HG03439 (cell line): ENCODE results near the gene RPAP2.
"Not testable (repeated sequence)": the region's sequence is repeated elsewhere in the genome, so short reads cannot be mapped to it uniquely, and the experiment has no call there.

Experiments
- ATAC-seq: cut with Tn5 transposase; IDR thresholded peaks from one replicate; pipeline ENCODE4 v1.9.1; 2021; ENCODE audit warnings: mild to moderate bottlenecking, moderate library complexity; ENCODE audit not compliant: unreplicated experiment

RPAP2 gene

GRCh38 chr1:92323473-92324453 is 24.9 kb downstream of the RPAP2 start:
- no peak for ATAC-seq

DNA sequence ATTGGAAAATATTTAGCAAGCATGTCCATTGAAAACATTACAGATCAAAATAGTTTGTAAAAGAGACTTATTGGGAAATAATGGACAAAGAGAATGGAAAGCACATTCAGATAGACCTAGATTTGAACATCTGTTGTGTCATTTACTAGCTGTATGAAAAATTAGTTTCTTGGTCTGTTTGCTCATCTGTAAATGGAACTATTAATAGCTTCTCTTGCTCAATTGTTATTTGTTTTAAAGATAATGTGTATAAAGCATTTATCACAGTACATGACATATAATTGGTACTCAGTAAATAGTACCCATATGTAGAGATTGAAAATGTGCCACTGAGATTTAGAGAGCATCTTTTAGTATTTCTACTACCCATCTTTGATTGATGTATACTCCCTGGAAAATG is 25.9 kb downstream of the RPAP2 start:
- no peak for ATAC-seq

DNA sequence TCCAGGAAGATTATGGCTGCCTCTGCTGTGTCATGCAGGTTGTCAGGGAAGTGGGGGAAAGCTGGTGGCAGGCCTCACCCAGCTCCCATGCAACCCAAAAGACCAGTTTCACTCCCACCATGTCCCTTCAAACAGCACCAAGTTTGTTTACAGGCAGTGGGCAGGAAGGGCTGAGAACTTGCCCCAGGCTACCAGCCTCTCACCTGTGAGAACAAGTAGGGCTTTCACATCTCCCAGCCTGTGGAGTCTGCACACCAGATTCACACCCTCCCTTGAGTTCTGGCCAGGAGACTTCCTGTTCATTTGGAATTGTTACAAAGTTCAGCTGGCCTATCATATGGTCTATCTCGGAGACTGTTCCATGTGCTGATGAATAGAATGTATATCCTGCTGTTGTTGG is 27.8 kb downstream of the RPAP2 start:
- no peak for ATAC-seq

GRCh38 chr1:92327794-92328193 is 28.9 kb downstream of the RPAP2 start:
- no peak for ATAC-seq

DNA sequence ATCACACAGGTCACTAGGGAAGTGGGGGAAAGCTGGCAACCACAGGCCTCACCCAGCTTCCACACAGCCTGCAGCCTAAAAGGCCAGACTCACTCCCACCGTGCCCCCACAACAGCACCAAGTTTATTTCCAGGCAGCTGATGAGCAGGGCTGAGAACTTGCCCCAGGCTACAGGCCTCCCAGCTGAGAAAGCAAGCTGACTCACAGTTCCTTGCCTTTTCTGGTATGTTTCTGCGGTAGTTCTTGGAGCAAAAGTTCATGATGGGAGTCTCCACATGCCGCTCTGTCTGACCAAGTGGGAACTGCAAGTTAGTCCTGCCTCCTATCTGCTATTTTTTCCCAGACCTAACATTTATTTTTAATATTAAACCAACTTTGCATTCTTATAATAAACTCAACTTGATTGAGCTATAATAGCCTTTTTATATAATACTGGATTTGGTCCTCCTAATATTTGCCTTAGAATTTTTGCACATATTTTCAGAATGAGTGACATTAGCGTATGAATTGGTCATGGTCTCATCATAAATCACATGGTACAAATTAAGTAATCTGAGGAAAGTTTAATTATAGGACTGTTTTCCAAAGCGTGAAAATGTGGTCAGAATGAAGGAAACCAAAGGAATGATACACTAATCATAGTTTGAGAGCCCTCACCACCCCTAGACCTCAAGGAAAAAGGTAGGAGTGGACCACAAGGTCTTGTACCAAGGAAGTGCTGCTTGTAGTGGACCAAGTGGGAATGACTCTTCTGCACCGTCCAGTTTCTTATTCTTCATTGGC is 30.7 kb downstream of the RPAP2 start:
- ATAC-seq = no peak

- ATAC-seq = no peak
Observed at GRCh38 chr1:92333668-92334067, 34.8 kb downstream of the RPAP2 start.

DNA sequence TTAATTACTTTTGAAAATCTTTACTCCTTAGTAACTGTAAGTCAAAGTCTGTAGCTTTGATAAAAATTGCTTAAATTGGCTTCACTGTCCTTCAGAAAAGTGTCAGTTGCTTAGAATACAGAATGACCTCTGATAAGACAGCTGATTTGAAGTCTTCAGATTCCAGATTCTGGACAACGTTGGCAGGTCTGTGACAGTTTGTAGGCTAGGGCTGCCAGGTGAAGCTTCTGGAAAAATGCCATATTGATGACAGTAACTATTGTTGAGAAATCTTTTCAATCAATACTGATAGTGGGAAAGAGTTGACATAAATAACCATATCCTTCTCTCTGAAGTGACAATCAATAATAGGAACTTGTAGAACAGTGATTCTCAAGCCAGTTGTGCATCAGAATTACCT is 41.3 kb downstream of the RPAP2 start:
- no peak for ATAC-seq

GRCh38 chr1:92342401-92342800 is 43.5 kb downstream of the RPAP2 start:
- ATAC-seq = no peak

GRCh38 chr1:92343061-92343460 is 44.2 kb downstream of the RPAP2 start:
- ATAC-seq = no peak

GRCh38 chr1:92346866-92347640 is 48.2 kb downstream of the RPAP2 start:
- ATAC-seq = no peak

DNA sequence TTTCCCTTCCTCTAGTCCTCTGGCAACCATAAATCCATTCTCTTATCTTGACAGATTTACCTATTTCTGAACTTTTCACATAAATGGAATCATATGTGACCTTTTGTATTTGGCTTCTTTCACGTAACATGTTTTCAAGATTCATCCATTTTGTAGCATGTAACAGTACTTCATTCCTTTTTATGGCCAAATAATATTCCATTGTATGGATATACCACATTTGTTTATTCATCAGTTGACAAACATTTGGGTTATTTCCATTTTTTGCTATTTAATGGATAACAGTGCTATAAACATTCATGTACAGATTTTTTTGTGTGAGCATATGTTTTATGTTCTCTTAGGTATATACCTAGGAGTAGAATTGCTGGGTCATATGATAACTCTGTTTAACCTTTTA is 54.0 kb downstream of the RPAP2 start:
- no peak for ATAC-seq

DNA sequence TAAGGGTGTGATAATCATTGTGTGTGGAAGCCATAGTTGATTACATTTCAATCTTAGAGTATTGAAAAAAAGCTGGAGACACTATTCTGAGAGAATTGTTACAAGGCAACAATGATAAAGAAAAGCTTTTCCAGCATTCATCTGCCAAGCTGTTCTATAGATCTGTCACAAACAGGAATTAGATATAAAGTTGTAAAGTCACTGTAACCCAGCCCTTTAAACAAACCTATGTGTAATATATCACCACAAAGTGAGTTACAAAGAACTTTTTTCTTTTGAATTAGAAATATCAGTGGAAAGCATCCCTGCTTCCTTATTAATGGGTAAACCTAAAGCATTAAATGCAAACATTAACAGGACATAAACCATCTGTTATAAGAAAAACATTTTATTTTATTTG is 55.4 kb downstream of the RPAP2 start:
- ATAC-seq = no peak

DNA sequence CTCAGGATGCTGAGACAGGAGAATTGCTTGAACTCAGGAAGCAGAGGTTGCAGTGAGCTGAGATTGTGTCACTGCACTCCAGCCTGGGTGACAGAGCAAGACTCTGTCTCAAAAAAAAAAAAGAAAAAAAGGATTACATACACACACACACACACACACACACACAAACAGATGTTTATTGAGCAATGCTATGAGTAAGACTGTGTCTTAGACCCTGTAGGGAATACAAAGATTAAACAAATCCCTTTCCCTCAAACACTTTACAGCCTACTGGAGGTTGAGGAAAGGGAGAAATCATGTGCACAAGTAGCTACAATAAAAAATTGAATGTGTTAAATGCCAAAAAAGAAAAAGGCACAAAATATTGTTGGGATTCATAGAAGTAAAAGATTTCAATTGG is 58.1 kb downstream of the RPAP2 start:
- no peak for ATAC-seq

GRCh38 chr1:92359382-92359781 is 60.5 kb downstream of the RPAP2 start:
- not testable (repeated sequence) for ATAC-seq

DNA sequence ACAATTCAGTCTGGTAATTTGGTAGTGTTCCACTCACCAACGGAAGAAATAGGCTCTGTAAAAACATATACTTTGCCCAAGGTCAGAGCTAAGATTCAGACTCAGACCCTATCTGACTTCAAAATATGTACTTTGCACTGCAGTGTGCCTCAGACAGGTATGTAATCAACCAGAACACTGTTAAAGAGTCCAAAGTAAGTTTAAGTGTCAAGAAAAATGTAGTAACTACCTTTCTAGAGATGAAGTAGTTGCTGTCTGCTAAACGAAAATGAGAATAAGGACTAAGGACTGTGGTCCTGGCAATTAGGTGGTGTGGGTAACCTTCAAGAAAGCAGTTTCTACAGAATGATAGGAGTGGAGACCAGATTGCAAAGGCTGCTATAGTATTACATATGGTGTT is 61.1 kb downstream of the RPAP2 start:
- ATAC-seq = no peak

DNA sequence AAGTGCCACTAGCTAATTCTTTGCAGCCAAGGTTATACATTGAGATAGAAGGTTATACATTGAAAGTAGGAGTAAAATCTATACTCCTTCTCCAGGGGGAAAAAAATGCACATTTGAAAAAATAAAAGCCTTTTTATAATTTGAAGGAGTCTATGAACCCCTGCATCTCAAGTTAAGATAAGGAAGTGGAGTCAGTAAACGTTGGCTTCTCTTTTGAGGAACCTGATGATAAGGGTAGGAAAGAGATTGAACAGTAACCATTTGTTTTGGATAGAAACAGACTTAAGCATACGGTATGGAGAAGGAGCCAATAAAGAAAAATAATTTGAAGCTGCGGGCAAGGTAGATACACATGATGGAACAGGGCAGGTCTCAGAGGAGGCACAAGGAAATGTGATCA is 64.1 kb downstream of the RPAP2 start:
- ATAC-seq = no peak

GRCh38 chr1:92363401-92363800 is 64.5 kb downstream of the RPAP2 start:
- ATAC-seq = no peak

DNA sequence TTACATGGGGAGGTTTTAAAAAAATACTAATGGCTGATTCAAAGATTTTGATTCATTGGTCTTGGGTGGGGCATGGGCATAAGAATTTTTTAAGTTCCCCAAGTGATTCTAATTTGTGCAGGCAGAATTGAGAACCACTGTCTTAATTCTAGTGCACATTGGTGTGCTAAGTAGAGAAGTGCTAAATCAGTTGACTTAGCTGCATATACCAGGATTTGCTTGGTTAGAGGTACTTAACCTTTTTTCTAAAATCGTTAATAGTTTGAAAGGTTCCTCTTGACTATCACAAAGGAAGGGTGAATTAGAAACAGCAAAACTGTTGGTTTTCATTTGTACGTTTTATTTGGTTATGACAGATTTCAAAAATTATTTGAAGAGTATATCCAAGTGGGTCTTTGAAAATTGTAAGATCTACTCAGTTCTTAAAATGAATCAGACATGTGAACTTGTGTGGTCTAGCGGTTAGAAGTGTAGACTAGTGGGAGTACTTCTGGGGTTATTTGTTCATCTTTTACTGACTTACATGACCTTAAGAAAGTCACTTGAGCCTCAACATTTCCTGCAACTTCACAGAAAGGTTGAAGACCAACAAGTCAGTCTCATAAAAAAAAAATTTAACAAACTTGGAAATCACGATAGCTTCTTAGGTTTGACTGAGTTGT is 66.7 kb downstream of the RPAP2 start:
- peak; percentile 76 for ATAC-seq

DNA sequence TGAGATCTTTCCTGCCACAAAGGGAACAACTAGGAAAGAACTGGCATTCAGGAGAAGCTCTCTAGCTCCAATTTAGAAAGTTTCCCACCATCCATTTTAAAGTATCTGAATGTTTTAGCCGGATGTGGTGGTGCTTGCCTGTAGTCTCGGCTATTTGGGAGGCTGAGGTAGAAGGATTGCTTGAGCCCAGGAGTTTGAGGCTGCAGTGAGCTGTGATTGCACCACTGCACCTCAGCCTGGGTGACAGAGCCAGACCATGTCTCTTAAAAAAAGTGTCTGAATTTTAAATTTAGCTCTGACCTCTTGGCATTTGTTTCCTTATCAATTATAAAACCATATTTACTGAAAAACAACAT is 67.2 kb downstream of the RPAP2 start:
- ATAC-seq = peak; percentile 30

DNA sequence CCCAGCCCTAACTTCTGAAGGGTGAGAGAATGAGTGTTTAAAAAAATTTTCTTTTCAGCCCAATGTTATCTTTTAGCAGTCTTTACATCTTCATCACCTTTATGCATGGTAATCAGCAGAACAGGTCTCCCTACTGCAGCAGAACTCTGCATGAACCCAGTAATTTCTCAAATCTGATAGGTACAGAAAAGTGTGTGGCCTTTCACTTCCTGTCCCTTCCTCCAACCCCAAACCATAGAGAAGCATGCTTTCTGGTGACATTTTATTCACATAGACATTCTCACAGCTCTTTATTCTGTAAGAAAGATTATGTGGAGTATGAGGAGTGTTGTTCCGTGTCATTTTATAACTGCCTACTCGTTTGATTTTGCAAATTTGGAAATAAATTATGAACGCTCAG is 68.6 kb downstream of the RPAP2 start:
- ATAC-seq = no peak

- no peak for ATAC-seq
Observed at GRCh38 chr1:92372164-92372563, 73.3 kb downstream of the RPAP2 start.
